Endometrium (tissue), 2 donors: Measurements from ENCODE around the gene PANK2.
"Not testable (repeated sequence)": the region's sequence is repeated elsewhere in the genome, so short reads cannot be mapped to it uniquely, and the experiment has no call there.

Source experiments
- FAIRE-seq: peaks from 2 replicates; lab custom pipeline; 2012; peaks lifted over from hg19 to GRCh38; lab: Jason Lieb, UNC
- donor health status: control.
- donor health status: control.

PANK2 gene

DNA sequence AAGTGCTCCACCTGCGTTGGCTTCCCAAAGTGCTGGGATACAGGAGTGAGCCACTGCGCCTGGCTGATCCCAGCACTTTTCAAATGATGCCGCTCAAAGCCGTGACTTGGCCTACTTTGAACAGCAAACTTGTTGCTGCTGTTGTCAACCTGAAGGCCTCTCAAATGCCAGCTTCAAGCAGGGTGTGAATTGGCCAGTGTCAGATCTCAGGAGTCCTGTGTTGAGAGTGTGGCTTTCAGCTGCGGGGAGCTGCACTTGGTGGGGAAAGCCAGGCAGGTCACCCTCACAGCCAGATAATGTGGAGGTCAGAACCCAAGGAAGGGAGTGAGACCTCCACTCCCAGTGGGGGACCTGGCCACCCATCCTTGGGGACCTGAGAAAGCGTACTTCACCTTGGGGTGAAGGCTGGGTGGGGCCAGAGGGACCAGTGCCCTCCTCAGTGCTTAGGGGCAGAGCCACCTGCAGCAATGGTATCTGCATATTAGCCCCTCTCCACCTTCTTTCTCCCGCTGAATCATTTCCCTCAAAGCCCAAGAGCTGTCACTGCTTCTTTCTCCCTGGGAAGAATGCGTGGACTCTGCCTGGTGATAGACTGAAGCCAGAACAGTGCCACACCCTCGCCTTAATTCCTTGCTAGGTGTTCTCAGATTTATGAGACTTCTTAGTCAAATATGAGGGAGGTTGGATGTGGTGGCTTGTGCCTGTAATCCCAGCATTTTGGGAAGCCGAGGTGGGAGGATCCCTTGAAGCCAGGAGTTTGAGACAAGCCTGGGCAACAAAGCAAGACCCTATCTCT is 19.1 kb upstream of the PANK2 start:
- no peak for FAIRE-seq

DNA sequence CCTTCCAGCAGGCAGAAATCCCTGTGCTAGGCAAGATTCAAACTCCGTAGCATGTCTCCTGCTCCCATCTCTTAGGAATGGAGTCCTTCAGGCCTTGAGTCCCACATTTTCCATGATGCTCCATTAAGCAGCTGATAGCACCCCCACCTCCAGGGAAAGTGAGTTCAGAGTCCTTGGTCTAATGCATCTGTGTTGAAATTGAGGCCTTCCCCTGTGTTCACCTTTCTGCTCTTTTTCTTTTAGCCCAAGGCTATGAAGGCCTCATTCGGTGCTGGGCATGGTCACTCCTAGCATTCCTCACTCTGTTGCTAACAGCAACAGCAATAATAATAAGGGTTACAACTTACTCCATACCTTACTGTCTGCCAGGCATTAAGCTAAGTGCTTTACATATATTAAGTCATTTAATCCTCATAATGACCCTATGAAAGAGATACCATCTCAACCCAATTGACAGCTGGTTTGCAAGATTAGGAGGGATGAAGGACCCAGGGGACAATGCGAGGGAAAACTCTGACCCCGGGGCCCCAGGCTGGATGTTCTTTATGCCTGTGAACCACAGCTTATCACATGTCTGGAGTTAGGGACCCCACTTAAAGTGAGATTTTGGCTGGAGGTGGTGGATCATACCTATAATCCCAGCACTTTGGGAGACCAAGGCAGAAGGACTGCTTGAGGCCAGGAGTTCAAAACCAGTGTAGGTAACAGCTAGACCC is 17.5 kb upstream of the PANK2 start:
- FAIRE-seq, result no peak

DNA sequence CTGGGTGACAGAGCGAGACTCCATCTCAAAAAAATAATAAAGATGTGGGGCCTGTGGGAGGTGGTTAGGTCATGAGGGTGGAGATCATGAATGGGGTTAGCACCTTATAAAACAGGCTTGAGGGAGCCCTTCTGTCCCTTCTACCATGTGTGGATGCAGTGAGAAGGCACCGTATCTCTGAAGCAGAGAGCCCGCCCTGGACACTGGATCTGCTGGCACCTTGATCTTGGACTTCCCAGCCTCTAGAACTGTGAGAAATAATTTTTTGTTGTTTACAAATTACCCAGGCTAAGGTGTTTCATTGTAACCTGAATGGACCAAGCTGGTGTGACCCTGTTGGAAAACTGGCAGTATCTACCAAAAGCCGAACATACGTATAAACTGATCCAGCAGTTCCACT is 15.7 kb upstream of the PANK2 start:
- no peak for FAIRE-seq

GRCh38 chr20:3874194-3874844 is 14.9 kb upstream of the PANK2 start:
- FAIRE-seq, result no peak

DNA sequence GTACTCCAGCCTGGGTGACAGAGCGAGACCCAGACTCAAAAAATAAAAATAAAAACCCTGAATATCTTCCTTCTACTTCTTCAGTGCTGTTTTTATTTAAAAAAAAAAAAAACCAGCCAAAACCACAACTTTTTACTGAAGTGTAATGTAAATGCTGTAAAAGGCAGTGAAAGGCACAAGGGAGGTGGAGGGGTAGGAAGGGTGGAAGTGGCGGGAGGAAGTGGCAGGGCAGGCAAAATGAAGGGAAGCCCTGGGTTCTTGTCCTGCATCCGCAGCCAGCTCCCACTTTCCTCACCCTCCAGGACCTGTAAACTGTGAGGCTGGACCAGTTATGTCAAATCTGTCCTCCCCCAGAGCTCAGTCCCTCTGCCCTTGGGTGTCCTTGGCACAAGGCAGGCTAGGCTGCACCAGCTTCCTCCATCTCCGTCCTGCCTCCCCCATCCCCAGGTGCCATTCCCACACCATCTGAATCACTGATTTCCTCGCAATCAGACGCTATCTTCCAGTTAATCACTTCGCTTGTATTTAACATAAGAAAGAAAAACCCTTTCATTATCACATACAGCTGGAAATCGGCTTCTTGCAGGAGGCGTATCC is 13.7 kb upstream of the PANK2 start:
- FAIRE-seq, result no peak

DNA sequence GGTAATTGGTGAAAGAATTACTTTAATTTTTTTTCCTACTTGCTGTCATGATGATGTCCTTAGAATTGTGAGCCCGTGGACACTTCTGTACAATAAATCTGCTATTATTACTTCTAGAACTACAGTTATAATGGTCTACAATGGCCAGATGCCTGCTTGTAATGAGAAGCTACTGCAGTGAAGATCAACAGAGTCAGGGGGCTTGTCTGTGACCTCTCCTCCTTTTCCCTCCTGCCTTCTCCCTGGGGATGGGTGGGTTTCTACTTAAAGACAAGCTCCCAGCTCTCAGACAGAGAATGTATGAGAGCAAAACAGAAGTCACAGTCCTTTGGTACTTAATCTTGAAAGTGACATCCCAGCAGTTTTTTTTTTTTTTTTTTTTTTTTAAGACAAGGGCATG is 13.2 kb upstream of the PANK2 start:
- no peak for FAIRE-seq

GRCh38 chr20:3876676-3877075 is 12.5 kb upstream of the PANK2 start:
- FAIRE-seq, result no peak

DNA sequence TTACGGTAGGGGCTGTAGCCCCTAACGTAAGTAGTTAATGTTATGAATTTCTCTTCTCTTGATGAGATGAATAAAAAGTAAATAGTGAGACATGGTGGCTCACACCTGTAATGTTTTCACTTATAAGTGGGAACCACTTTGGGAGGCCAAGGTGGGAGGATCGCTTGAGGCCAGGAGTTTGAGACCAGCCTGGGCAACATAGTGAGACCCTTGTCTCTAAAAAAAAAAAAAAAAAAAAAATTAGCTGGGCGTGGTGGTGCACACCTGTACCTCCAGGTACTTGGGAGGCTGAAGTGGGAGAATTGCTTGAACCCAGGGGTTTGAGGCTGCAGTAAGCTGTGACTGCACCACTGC is 10.3 kb upstream of the PANK2 start:
- FAIRE-seq, result not testable (repeated sequence)

- no peak for FAIRE-seq
Observed at GRCh38 chr20:3885715-3886114, 3.5 kb upstream of the PANK2 start.

GRCh38 chr20:3887876-3888620 is 1.1 kb upstream of the PANK2 start:
- no peak for FAIRE-seq

GRCh38 chr20:3889489-3890397 is 556 bp downstream of the PANK2 start:
- no peak for FAIRE-seq

GRCh38 chr20:3890398-3890751 is 1.2 kb downstream of the PANK2 start:
- FAIRE-seq, result no peak

DNA sequence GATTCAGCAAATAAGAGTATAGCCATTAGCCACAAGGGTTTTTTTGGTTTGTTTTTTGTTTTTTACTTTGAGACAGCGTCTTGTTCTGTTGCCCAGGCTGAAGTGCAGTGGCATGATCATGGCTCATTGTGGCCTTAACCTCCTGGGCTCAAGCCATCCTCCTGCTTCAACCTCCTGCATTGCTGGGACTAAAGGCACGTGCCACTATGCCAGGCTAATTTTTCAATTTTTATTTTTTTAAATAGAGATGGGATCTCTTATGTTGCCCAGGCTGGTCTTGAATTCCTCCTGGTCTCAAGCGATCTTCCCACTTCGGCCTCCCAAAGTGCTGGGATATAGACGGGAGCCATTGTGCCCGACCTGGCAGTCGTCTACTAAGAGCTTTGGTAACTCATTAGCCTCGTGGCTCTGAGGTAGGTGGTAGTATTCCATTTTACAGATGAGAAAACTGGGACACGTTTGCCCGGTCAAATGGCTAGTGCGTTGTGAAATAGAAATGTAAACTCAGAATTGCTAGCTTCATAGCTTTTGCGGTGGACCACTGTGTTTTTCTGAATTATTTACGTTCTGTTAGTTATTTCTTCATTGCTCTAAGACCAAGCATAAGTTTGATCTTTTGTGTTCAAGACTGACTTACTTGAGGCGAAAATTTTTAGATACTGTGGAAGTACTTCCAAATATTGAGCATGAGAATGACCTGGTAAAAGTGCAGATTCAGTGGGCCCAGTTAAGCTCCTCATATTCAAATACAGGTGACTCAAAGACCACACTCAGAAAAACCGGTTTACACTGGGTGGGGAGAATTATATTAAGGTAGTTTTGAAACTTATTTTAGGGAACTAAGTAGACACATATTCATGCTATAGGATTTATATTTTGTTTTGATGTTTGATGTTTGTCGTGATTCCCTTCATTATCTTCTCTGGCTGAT is 2.1 kb downstream of the PANK2 start:
- FAIRE-seq, result no peak

GRCh38 chr20:3894796-3895195 is 5.6 kb downstream of the PANK2 start:
- FAIRE-seq, result no peak

- FAIRE-seq, result no peak
Observed at GRCh38 chr20:3896302-3896701, 7.1 kb downstream of the PANK2 start.

DNA sequence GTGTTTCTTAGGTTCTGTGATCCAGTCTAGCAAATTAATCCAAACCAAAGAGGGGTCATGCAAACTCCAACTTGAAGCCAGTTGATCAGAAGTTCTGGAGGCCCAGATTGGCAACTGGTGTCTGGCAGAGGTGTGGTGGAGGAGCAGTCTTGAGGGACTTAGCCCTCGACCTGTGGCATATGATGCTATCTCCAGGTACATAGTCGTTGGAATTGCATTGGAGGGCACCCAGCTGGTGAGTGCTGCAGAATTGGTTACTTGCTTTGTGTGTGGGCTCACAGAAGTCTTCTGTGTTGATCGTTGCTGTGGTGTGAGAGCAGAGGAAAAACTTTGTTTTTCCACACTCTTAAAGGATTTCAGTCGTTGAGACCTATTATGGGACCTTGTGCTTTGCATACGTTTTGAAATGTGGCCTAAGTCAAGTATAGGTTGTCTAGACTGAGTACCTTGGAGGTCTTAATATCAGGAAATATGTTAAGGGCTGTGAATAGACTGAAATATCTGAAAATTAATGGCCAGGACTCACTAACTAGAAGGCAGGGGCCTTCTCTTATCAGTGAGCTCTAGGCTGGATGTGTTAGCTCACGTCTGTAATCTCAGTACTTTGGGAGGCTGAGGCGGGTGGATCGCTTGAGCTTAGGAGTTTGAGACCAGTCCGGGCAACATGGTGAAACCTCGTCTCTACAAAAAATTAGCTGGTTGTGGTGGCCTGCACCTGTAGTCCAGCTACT is 7.8 kb downstream of the PANK2 start:
- FAIRE-seq, result no peak

DNA sequence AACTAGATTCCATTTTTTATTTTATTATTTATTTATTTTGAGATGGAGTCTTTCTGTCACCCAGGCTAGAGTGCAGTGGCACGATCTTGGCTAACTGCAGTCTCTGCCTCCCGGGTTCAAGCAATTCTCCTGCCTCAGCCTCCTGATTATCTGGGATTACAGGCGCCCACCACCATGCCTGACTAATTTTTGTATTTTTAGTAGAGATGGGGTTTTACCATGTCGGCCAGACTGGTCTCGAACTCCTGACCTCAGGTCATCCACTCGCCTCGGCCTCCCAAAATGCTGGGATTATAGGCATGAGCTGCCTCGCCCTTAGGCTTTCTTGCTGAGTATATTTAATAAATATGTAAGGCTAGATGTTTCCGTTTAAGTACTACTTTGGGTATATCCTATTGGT is 9.0 kb downstream of the PANK2 start:
- FAIRE-seq, result not testable (repeated sequence)

DNA sequence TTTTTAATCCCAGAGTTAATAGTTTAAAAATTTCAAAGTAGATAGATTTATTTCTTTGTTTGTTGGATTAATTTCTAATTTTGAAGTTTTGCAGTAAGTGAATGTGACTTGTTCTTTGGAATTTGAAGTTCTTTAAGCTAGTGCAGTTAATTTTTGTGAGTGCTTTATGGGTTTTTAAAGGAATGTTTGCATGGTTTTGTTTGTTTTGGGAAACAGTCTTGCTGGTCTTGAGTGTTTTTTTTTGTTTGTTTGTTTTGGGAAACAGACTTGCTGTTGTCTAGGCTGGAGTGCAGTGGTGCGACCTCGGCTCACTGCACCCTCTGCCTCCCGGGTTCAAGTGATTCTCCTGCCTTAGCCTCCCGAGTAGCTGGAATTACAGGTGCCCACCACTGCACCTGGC is 9.5 kb downstream of the PANK2 start:
- FAIRE-seq, result peak; percentile 93

DNA sequence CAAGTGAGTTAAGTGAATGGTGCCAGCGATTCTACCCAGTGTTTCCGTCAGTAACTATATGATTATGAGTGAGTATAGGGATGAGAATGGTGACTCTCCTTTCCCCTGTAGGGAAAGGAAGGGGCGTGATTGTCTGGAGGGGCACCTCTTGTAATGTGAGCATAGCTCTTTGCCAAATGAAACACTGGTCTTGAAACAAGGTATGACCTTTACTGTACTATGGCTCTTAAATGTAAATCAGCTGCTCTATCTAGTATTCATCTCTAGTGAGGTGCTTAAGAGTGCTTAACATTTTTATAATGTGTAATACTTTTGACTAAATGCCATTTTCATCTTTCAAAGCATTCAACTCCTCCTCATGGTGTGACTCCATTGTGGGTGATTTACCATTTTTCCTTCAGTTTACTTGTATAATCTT is 11.0 kb downstream of the PANK2 start:
- FAIRE-seq, result no peak
